ENCODE measurements around the gene OPCML.

Gene OPCML

DNA sequence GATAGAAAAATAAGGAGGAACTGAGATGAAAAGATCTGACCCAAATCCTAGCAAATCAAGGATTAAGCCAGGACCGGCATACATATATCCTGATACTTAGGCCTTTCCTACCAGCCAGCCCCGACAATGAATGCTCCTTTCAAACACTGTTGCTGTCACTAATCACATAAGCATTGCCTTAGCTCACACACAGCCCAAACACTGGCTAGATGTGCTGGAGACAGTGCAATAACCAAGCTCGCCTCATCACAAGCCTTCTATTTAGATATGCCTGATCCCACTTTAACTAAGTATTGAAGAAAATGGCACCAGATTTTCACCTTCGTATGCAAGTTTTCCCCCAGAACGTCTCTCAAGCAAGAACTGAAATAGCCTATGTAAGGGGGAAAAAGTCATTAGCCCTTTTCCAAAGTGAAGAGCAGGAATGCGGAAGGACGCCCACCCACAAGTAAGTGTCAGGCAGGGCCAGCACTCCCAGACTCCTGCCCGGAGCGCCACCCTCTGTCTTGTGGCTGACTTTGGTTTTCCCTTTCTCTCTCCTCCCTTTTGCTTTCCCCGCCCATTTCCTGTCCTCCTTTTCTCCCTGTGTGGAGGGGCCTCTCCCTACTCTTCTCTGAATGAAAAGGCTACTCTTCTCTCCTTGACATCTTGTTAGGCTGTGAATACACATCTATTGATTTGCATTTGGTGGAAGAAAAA lies 8.9 kb upstream of the OPCML start:
- DNase-seq (ENCODE audit: low spot score) = no peak

DNA sequence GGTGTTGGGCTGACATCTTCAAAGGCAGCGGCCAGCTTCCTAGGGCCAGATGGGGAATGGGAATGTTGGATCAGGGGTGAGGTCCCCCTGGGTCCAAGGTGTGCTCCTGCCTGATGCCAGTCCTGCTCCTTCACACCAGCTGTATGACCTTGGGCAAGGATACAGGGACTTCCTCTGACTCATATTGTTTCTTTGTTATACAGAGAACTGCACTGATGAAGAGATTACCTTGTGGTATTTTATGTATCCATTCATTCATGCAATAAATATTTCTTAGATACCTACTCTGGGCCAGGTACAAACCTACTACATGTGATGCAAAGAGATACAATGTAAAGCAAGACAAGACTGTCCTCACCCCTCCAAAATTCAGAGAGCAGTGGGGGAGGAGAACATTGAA lies 3.9 kb upstream of the OPCML start:
- DNase-seq (ENCODE audit: low spot score) = no peak

DNA sequence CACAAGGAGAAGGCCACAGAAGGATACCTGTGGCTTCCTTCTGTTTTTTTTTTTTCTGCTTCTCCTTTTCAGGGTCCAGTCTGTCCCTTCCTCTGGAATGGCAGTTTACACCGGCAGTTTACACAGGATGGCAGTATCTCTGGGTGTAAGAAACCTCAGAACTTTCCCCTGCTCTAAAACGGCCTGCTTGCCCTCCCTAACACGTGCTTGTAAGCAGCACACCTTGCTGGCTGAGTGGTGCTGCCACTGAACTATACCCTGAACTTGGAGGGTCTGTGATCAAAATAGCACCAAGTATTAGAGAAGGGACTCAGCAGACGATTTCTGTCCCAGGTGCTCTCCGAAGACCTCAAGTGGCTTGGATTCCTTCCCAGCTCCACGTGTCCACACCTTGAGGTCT lies 904 bp upstream of the OPCML start:
- no peak for DNase-seq (ENCODE audit: low spot score)

DNA sequence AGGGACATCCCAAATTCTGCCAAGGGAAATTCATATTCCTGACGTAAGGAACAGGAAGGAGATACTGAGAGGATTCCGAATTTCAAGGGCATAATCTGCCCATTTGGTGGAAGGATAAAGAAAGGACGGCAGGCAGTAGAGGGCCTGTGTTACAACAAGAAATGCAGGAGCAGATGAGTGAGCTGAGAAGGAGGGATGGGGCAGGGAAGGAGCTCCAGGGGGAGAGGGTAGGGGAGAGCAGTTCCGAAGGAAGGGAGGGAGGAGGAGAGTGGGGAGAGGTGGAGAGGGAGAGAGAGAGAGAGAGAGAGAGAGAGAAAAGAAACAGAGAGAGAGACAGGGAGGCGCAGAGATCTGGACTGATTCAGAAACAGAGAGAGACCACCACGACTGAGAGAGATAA lies 843 bp downstream of the OPCML start:
- DNase-seq (ENCODE audit: low spot score) = no peak

DNA sequence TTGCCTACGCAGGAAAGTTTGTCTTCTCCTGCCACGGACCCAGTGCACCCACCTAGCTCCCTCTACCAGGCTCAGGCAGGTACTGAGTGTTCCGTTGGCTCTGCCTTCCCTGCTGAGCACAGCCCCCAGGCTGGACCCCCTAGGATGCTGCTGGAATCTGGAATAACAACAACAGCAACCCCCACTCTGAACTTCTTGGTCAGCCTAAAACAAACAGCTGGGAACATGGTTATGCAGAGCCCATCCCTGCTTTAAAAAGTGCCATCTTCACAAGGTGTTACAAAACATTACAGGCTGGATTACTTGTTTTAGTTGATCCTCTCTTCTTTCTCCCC lies 1.8 kb downstream of the OPCML start:
- DNase-seq (ENCODE audit: low spot score) = no peak

DNA sequence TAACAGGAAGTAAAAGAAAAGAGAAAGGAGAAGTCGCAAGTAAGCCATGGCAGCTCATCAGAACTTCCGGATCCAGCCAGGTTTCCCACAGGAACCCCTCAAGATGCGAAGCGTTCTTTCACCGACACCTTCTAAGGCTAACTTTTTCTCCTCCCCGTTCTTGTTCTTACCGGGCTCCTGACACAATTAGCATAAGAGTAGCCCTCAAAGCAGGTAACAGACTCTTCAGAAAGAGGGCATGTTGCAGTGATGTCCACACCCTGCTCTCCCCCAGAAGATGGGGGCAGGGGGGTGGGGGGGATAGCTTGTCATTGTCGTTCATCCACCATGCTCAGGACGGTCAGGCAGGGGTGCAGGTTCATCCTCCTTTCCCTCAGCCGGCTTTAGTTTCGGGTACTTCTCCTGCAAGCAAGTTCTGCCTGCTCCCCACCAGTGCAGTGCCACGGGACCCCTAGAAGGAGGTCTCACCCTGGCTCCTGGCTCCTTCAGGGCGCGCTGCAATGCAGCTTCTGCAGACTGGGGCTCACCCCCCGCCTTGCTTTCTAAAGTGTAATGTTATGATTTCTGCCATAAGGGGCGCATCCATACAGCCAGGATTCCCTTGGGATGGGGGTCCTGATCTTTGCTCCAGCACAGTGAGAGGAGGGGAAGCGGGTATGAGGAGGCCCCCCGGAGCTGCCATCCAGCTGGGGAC lies 2.3 kb downstream of the OPCML start:
- DNase-seq (ENCODE audit: low spot score) = no peak

DNA sequence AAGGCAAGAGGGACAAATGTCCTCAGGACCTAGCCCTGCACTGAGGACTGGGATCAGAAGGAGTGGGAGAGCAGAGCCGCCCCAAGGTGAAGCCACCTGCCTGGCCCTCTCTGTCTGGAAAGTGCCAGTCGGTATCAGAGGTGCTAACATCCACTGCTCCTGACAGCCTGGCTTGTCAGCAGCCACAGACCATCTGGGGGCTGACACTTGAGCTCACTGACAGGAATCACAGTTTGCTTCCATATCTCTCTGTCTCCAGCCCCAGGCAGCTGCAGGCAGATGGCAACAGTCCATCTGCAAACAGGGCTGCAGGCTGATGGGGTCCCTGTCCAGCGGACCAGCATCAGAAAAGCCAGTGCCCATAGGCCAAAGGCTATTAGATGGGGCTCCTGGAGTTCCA lies 5.5 kb downstream of the OPCML start:
- no peak for DNase-seq (ENCODE audit: low spot score)

DNA sequence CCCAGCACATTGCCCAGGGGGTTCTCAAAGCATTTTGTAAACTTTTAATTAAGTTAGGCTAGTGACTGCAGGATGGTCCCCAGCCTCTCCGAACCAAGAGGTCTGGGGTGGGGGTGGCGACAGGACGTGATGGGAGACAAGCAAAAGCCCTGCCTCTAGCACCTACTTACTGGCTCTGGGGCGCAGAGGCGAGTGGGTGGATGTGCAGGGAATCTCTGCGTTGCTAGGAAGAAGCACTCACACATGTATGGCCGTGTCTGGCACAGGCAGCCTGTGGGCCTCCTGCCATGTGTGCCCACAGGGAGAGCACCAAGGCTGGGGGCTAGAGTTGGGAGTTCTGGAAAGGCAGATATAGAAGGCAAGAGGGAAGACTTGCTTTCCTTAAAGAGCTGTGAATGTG lies 6.3 kb downstream of the OPCML start:
- no peak for DNase-seq (ENCODE audit: low spot score)

DNA sequence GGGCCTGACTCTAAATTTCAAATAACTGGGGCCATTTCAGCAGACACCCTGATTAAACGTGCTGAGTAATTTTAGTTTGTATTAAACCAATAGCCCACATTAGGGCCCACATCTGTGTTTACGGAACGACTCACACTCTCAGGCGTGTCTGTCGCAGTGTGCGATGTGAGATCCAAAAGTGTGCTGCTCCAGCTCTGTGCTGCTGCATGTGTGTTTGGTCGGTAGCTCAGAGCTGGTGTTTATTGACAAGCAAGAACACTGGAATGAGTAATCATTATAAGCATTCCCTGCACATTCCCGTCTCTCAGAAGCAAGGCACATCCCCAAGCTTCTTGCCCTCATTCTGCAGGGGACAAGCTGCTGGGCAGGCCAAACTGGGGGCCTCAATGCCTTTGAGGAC lies 7.8 kb downstream of the OPCML start:
- no peak for DNase-seq (ENCODE audit: low spot score)

DNA sequence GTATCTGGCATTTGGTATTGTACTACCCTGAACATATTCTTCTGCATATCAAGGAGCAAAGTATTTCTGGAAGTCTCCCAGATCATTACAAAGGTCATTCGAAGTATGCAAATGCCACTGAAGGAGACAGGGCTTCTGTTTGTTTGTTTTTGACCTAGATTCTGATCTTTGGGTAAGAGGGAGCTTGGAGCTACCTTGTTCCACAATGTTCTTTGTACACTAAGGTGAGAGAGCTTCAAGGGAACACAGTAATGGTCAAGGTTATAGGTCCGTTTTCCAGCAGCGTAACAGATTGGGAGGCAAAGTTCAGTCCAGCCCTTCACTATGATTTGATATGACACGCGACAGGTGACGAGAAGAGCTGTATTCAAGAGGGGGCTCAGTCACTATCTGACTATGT lies 10.0 kb downstream of the OPCML start:
- DNase-seq (ENCODE audit: low spot score) = no peak

DNA sequence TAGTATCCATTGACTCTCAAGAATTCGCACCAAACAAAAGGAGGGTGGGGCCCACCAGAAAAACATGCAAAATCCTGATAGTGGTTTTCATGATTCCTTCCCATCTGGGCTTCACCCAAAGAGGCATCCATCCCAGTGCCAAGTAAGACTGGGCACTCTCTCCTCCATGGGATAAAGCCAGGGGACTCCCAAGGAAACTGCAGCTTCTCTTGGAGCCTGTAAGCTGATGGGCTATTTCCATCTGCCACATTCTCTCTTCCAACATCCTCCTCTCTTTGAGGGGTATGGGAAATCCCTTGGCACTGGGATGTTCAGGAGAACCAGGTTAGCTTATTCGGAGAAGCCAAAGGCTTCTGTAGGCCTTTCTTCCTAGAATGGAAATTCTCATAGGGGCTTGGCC lies 10.8 kb downstream of the OPCML start:
- no peak for DNase-seq (ENCODE audit: low spot score)

DNA sequence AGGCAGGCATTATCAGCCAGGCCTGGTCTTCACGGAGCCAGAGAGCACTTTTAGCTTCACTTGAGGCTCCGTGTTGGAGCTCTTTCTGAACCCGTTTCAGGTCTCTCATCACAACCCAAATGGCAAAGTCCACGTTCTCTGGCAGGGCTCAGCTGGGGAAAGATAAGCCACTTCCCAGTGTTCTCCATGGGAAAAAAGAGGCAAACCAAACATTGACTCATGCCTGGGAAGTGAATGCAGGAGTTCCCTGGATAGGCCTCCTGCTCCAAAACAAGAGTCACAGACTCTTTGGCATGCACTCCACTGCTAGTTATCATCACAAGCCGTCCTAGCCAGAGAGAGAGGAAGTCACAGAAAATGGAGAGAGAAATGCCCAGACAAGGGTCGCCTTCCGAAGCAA lies 11.6 kb downstream of the OPCML start:
- DNase-seq (ENCODE audit: low spot score) = no peak

DNA sequence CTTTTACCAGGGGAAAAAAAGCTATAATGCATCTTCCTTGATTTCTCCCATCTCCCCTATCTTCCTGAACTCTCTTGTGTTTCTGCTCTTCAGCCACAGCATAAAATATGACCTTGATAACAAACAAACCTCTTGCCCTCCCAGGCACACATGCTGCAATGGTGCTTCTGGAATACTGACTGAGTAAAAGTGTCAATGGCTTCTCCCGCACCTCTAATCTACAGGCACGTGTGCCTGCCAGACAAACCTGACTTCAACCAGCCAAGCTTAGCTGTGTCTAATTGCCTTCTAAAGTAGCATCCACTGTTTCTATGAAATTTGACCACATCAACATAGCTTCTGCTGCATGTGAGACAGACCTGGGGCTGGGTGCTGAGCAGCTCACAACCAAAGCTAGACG lies 12.7 kb downstream of the OPCML start:
- DNase-seq (ENCODE audit: low spot score) = no peak

DNA sequence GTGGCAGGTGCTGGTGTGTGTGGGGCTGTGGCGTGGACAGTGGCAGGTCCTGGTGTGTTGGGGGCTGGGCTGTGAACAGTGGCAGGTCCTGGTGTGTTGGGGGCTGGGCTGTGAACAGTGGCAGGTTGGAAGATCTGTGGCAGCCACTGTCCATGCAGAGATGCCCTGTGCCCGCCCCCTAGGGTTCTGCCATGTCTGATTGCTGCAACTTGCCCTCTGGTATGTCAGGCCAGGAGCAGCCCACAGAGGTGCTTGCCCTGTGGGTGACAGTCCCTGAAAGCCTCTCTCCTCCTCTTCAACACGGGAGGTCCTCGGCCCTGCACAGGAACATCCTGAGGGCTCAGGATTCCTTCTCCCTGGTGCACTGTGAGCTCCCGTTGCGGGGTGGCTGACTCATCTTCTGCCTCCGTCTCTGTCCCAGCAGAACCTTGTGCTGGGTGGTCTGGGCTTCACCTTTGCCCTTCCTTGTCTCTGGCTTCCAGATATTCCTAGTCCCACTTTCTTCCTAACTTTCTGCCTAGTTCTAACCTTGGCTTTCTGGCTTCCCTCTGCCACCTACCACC lies 13.5 kb downstream of the OPCML start:
- DNase-seq (ENCODE audit: low spot score) = no peak

DNA sequence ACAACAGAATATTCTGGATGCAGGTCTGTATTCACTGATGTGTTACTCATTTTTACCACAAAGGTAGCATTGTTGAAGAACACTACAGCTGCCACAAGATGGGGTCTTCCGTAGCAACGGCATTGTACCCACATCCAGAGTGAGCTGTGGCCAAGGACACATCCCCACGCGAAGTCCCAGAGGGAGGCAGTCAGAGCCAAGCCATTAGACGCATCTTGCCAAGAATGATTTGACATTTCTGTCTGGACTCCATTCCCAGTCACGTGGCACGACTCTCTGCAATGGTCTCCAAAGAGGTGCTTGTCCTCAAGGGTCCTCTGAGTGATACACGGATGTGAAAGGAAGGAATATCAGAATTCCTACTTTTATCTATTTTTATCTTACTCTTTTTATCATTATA lies 15.5 kb downstream of the OPCML start:
- no peak for DNase-seq (ENCODE audit: low spot score)

DNA sequence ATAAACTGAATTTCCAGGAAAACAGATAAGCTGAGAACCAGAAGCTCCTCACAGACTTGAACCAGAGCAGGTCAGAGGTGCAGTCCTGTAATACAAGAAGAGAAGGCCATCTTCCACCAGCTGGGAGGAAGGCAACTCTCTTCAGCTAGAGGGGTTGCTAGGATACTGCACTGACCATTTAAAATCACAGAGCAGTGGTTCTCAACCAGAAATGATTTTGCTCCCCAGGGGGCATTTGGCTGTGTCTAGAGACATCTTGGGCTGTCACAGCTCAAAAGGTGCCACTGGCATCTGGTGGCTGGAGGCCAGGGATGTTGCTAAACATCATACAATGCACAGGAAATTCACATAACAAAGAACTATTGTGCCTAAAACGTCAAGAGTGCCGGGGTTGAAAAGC lies 17.2 kb downstream of the OPCML start:
- DNase-seq (ENCODE audit: low spot score) = no peak

DNA sequence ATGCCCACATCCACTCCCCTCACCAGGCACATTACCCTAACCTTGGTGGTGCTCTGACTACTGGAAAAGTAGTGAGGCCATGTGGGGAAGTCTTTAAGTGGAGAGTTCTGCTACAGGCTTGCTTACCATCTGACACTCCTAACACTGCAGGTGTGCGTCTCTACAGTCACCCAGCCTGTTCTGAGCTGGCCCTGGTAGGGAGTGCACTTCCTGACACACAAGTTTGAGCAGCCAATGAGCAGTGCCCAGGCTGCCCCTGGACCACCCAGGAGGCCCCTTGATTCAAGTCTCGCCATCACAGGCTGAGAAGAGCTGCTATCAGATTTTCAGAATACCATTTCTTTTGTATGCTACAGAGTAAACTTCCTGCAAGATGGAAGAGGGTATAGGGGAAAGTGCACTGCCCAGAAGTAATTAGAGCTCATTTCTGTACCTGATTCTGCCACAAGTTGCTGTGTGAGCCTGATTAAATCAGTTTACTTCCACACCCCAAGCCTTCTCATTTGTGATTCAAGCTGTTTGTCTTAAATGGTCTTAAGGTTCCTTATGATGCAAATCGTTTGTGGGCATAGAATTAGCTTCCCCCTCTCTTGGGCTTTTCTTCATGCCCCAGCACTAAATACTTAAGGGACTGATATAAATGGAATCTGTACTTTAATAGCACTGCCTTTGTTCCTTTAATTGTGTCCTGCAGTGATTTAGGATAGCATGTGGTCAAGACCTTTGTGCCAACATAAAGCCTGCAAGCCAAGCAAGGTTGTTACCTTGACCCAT lies 22.2 kb downstream of the OPCML start:
- DNase-seq (ENCODE audit: low spot score) = no peak

DNA sequence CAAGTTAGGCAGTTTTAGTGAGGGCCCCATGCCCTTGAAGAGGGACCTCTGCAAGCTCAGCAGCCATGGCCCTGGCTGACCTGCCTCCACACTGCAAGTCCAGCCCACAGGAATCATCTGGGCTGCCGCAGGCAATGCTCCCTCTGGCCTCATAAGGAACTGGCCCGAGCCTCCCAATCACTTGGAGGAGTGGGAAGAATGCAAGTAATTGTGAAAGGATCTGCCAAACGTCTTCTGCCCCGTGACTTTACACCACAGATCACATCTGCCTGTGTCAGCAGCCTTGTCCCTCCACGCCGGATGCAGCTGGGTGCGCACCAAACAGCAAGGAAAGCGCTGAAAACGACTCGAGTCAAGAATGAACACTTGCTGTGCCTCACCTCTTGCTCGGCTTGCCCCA lies 23.8 kb downstream of the OPCML start:
- no peak for DNase-seq (ENCODE audit: low spot score)

DNA sequence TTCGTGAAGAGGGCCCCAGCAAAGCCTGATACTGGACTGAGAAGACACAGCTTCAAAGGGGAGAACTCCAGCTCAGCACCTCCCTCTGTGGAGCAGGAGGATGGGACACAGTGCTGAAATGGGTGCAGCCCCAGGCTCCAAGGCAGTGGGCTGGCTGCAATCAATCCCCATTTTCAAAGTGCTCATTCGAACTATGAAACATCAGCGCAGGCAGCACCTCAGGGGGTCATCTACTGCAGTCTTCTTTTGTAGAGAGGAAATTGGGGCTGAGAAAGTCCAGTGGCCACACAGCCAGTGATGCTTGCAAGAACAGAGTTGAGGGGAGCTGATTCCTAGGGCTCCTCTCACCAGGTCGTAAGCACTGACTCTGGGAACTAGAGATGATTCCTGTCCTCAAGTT lies 25.1 kb downstream of the OPCML start:
- no peak for DNase-seq (ENCODE audit: low spot score)

DNA sequence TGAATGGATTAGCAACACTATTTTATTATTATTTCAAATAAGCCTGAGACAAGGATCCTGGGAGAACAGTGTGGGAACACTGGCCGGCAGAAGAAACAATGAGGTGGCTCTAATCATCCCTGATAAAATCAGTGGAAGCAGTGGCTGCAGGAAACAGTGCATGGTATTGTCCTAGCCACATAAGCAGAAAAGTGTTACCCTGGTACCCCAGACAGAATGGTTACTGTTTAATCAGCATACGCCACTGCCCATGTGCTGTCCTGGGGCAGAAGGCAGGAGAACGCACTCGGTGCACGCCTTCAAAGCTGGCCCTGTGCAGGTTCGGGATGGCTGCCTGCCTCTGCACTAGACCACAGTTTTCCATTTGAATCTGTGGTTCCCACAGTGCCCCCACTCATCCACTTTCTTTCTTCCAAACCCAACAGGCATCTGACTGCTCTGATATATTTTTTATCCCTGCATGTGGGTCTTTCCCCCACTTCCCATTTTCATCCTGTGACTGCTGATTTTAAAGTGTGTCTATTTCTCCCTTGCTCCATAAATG lies 25.7 kb downstream of the OPCML start:
- no peak for DNase-seq (ENCODE audit: low spot score)

DNA sequence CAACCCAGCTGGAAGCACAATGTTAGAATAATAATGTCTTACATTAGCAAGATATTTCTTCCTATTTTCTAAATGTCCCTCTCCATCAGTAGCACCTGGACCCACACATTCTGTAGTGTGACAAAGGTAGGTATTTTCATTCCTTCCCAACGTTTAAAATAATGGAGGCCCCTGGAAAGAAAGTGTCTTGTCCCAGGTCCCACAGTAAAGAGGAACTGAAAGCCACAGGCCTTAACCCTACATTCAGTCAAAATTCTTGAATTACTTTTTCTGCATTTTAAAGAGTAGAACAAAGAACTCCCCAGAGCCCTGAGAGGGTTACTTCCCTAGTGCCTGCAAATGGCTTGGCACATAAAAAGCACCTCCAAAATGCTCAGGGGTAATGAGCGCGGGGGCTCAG lies 26.3 kb downstream of the OPCML start:
- no peak for DNase-seq (ENCODE audit: low spot score)

DNA sequence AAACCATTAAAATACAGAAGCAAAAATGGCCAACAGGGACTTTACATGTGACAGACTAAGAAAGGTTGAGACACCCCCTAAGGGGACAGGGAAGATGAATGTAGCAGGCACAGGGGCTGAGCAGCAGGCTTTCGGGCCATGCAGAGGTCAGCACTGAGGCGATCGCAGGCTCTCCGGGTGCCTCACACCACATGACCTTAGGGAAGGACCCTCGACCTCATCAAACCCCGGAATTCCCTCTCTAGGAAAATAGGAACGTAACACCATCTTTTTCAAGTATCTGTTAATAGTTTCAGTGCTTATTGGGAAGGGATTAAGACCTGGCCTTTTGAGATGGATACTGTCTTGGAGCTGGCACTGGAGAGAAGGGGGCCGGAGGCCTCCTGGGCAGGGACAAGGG lies 27.4 kb downstream of the OPCML start:
- DNase-seq (ENCODE audit: low spot score) = no peak

DNA sequence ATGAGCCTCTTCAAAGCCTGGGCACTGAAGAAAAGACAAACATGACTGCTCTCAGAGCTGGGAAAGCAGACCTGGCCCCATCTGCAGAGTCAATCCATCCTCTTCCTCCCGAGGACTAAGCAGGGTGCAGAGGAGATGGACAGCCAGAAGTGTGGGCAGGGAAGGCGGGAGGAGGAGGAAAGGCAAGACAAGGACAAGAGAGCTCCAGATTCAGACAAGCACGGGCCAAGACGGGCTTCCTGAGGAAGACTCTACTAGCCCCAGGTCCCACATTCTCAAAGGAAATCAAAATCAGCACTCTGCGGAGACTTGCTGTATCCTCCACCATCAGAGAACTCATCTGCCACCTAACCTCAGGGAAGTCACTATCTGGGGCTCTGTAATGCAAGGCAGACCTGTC lies 28.5 kb downstream of the OPCML start:
- no peak for DNase-seq (ENCODE audit: low spot score)

Measured in LoVo (cell line).